Anterior cingulate cortex (tissue), 58 donors: ENCODE results near the gene TNFSF15.
"Not testable (repeated sequence)": the region's sequence is repeated elsewhere in the genome, so short reads cannot be mapped to it uniquely, and the experiment has no call there.

Experiments used
- DNase-seq, 58 donors: peaks; one replicate each; lab custom pipeline; 2025; lab: John Stamatoyannopoulos, UW

The TNFSF15 gene

GRCh38 chr9:114759512-114760341 lies 46.1 kb downstream of the TNFSF15 start:
- DNase-seq, result no peak

DNA sequence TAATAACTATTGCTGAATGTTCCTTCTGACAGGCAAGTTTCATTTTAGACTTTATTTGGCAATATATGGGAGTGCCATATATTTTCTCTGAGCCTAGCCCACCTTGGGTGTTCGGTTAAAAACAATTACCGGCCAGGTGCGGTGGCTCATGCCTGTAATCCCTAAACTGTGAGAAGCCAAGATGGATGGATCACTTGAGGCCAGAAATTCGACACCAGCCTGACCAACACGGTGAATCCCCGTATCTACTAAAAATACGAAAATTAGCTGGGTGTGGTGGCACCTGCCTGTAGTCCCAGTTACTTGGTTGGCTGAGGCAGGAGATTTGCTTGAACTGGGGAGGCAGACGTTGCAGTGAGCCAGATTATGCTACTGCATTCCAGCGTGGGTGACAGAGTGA lies 47.9 kb downstream of the TNFSF15 start:
- no peak for DNase-seq

DNA sequence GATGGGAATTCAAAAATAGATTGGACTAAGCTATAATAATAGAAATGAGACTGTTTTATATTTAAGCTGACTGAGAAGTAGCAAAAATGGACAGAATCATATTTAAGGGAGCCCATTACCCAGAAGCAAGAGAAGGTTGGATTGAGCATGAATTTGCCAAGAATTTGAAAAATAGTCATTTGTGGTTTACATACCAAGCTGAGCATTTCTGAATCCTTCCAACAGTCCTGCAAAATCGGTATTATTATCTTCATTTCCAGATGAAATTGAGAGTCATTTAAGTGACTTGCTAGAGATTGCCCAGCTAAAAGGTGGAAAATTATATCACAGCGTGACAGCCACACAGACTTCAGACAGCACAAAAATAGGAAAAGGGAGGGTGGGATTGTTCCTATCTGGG lies 48.4 kb downstream of the TNFSF15 start:
- no peak for DNase-seq

DNA sequence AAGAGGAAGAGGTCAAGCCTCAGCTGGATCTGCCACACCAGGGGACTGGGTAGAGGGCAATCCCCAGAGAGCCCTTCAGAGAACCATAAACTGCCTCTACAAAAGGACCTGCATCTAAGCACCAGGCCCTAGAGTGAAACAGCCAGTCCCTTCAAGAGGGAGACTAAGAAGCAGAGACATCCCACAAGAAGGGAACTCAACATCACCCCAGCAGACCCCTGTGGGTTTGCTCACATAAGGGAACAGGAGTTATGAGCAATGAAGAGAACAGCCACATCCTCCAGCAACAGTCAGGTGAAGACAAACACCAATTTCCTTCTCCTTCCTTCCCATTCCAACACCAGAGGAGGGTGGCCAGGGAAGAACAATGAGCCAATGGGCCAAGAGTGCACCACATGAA lies 48.9 kb downstream of the TNFSF15 start:
- no peak for DNase-seq

DNA sequence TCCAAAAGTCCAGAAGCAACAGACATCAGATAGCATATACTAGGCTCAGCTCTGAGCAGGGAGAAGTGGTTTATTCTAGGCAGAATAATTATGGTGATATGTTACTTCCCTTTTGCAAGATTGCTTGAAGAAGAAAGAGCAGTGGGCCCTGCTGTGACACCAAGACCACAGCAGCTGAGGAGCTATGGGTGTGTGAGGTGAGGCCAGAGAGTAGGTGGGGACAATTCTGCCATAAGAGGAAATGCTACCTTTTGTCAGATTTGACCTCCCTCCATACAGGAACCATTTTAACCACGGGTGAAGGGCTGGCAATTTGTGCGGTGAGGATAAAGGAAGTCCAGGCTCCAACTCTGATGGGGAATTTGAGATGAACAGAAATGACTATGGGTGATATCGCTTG lies 51.3 kb downstream of the TNFSF15 start:
- no peak for DNase-seq

DNA sequence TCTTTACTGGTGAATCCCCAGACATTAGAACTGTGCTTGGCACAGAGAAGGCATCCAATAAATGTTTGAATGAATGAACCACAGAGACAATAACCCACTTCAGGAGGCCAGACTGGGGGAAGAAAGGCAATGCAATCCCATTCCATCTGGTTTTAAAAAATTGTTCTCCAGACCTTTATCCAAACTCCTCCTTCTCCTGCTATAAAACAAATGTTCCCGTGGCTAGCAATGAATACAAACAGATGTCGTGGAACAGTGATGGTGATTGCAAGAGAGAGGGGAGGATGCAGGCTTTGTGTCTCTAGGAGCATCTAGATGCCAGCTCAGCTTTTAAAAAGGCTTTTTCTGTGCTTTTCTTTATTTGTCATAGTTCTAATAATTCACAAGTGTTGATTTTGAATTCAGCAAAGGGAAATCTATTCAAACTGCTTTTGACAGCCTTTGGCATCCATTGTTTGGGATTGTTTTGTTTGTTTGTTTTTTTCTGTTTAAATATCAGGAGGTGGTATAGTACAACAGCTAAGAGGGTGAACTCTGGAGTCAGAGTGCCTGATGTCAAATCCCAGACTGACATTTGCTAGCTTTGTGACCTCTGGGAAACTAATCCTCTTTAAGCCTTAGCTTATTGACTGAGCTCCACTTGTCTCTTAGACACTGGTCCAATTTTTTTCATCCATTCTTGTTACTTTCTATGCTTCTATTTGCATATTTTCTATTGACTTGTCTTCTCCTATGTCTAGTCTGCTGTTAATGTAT lies 59.1 kb downstream of the TNFSF15 start:
- no peak for DNase-seq

- DNase-seq, result no peak
These were observed 59.8 kb downstream of the TNFSF15 start for GRCh38 chr9:114745879-114746550.

DNA sequence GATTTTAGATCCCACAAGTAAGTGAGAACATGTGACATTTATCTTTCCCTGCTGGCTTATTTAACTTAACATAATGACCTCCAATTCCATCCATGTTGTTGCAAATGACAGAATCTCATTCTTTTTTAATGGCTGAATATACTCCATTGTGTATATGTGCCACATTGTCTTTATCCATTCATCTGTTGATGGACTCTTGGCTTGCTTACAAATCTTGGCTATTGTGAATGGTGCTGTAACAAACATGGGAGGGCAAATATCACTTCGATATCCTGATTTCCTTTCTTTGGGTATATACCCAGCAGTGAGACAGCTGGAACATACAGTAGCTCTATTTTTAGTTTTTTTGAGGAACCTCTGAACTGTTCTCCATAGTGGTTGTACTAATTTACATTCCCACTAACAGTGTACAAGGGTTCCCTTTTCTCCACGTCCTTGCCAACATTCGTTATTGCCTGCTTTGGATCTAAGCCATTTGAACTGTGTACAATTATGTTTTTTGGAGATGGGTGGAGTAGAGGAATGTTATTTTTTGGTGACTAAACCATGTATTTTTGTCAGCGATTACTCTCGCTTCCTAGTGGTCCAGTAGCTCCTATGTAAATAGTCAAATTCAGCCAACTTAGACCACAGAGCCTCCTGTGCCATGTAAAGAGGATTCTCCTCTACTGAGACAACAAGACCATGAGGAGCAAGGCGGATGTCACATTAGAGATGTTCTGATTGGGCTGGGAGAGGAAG lies 60.6 kb downstream of the TNFSF15 start:
- DNase-seq, result no peak

DNA sequence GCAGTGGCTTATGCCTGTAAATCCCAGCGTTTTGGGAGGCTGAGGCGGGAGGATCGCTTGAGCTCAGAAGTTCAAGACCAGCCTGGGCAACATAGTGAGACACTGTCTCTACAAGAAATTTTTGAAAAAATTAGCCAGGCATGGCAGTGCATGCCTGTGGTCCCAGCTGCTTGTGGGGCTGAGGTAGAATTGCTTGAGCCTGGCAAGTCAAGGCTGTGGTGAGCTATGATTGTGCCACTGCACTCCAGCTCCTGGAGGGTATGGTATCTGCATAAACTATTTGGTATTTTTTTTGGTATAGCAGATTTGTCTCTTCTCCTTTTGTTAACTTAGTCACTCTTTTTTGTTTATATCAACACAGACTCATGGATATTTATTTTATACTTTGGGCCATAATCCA lies 62.4 kb downstream of the TNFSF15 start:
- DNase-seq, result no peak

GRCh38 chr9:114742947-114743346 lies 62.9 kb downstream of the TNFSF15 start:
- no peak for DNase-seq

GRCh38 chr9:114741521-114741920 lies 64.3 kb downstream of the TNFSF15 start:
- not testable (repeated sequence) for DNase-seq

DNA sequence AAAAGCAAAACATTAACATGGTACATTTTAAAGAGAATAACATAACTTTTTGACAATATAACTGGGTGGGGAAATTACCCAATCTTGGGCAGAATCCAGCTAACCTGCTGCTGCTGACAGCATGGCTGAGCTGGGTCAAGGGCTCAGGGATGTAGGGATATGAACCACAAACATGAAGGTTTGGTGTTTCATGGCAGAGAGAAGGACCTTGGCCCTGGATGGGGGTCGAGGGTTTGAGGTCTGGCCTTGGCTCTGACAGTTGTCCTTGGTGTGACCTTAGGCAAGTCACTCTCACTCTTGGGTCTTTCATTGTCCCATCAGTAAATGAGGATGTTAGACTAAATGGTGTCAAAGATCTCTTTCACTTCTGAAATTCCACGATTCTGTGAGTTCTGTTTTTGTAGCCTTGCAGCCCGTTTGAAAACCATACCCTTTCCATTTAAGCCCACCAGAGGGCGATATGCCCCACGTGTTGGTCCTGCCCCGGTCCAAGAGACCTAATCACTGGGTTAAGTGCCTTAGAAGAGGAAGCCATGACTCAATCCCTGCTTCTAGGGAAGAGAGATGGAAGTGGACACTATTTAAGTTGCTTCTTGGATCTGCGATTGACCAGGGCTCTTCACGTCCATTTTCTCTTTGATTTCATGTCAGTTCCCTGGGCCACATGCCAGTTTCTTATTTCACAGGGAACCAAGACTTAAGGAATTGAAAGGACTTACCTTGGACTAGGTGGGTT lies 67.1 kb downstream of the TNFSF15 start:
- peak in 44 of 58 donors; percentile 3 to 64 (median 25) for DNase-seq

- DNase-seq, result no peak
These were observed 68.0 kb downstream of the TNFSF15 start for GRCh38 chr9:114737847-114738246.

GRCh38 chr9:114737118-114737517 lies 68.7 kb downstream of the TNFSF15 start:
- no peak for DNase-seq

- DNase-seq, result no peak
These were observed 70.1 kb downstream of the TNFSF15 start for GRCh38 chr9:114735704-114736103.

- DNase-seq, result not testable (repeated sequence)
These were observed 70.7 kb downstream of the TNFSF15 start for GRCh38 chr9:114735139-114735538.
